GM12878 (cell line): ENCODE results near the gene IL23R. TPM values are rescaled to one million over a fixed set of nuclear protein-coding genes. Genes with fewer than 3 reads are reported as not detected.

ENCODE experiments used
- ASH2L ChIP-seq: fragments of 300-600, 200-600 bp; sonication (generic); IDR thresholded peaks from 2 replicates; pipeline ENCODE4 v1.6.1; 2017; ENCODE audit warnings: low read depth, mild to moderate bottlenecking, borderline replicate concordance
- CBFB ChIP-seq: IDR thresholded peaks from 2 replicates; pipeline ENCODE4 v1.6.1; 2016; ENCODE audit warnings: antibody characterized with exemption, low read depth
- CHD4 ChIP-seq: fragments of 200-600 bp; sonication (generic); IDR thresholded peaks from 2 replicates; pipeline ENCODE4 v1.6.1; 2016; ENCODE audit warnings: mild to moderate bottlenecking
- EGR1 ChIP-seq, 2 experiments: IDR thresholded peaks; 1 replicate in 1 of 2; 2 replicates in 1 of 2; pipeline ENCODE4 v1.6.1; 2011 to 2012; ENCODE audit warnings: low read depth in 2 of 2, low read length in 2 of 2, borderline replicate concordance in 1 of 2, mild to moderate bottlenecking in 1 of 2, moderate library complexity in 1 of 2
- EZH2 ChIP-seq: IDR thresholded peaks from 2 replicates; pipeline ENCODE4 v1.6.1; 2012; ENCODE audit warnings: low read depth, mild to moderate bottlenecking, control low read depth, inconsistent platforms, low read length, borderline replicate concordance; ENCODE audit not compliant: control insufficient read depth
- IKZF2 ChIP-seq, 2 experiments: fragments of 450-650 bp; IDR thresholded peaks; 2 replicates each; pipeline ENCODE4 v1.6.1; 2017; ENCODE audit warnings: mild to moderate bottlenecking in 2 of 2, moderate library complexity in 2 of 2
- IRF4 ChIP-seq: IDR thresholded peaks from 2 replicates; pipeline ENCODE4 v1.6.1; 2011; ENCODE audit warnings: low read depth, low read length
- KAT2A ChIP-seq: conservative IDR thresholded peaks from 2 replicates; pipeline ENCODE4 v1.6.1; 2011; ENCODE audit warnings: low read depth, low read length; ENCODE audit not compliant: control insufficient read depth
- KLF5 ChIP-seq: fragments of 450-650 bp; IDR thresholded peaks from 2 replicates; pipeline ENCODE4 v1.6.1; 2014; ENCODE audit warnings: mild to moderate bottlenecking; ENCODE audit not compliant: partially characterized antibody
- MYB ChIP-seq: fragments of 150-350 bp; IDR thresholded peaks from 2 replicates; pipeline ENCODE4 v1.6.1; 2014; ENCODE audit warnings: mild to moderate bottlenecking, low read depth, low read length, borderline replicate concordance
- NFXL1 ChIP-seq: fragments of 450-650 bp; IDR thresholded peaks from 2 replicates; pipeline ENCODE4 v1.6.1; 2017; ENCODE audit warnings: antibody characterized with exemption, mild to moderate bottlenecking, borderline replicate concordance
- NR2F1 ChIP-seq: fragments of 450-650 bp; conservative IDR thresholded peaks from 2 replicates; pipeline ENCODE4 v1.6.1; 2017; ENCODE audit warnings: mild to moderate bottlenecking
- RBBP5 ChIP-seq: fragments of 200-600 bp; sonication (generic); conservative IDR thresholded peaks from 2 replicates; pipeline ENCODE4 v1.6.1; 2016
- RCOR1 ChIP-seq: conservative IDR thresholded peaks from 2 replicates; pipeline ENCODE4 v1.6.1; 2012; ENCODE audit warnings: low read depth, low read length, improper control_type of control experiment
- RELA ChIP-seq: fragments of 450-650 bp; IDR thresholded peaks from 2 replicates; pipeline ENCODE4 v1.8.0; 2014; ENCODE audit warnings: borderline replicate concordance; ENCODE audit not compliant: partially characterized antibody
- SMC3 ChIP-seq: IDR thresholded peaks from 2 replicates; pipeline ENCODE4 v1.6.1; 2011; ENCODE audit warnings: low read length, improper control_type of control experiment, borderline replicate concordance
- SPI1 ChIP-seq: IDR thresholded peaks from 2 replicates; pipeline ENCODE4 v1.6.1; 2011; ENCODE audit warnings: low read depth, mild to moderate bottlenecking, low read length, moderate library complexity, borderline replicate concordance; ENCODE audit not compliant: insufficient read depth
- TCF3 ChIP-seq: IDR thresholded peaks from 2 replicates; pipeline ENCODE4 v1.6.1; 2012; ENCODE audit warnings: low read depth, mild to moderate bottlenecking, low read length, borderline replicate concordance; ENCODE audit not compliant: insufficient read depth
- ZNF384 ChIP-seq: IDR thresholded peaks from 2 replicates; pipeline ENCODE4 v1.6.1; 2012; ENCODE audit warnings: low read depth, mild to moderate bottlenecking, low read length, improper control_type of control experiment, borderline replicate concordance
- ZZZ3 ChIP-seq: IDR thresholded peaks from 2 replicates; pipeline ENCODE4 v1.6.1; 2011; ENCODE audit warnings: low read depth; ENCODE audit not compliant: control insufficient read depth, insufficient read length
- polyA plus RNA-seq, 11 experiments: library from polyadenylated mRNA; depleted of rRNA in 4 of 11; unstranded in 6 of 11; stranded (reverse) in 5 of 11; fragments of >200 nt; fragmentation: Nextera tagmentation in 4 of 11; fragmentation: Illumina TruSeq in 1 of 11; extraction: Ambion mirVana in 4 of 11; extraction: Trizol in 1 of 11; gene quantifications; 1 replicate in 1 of 11; 2 replicates in 10 of 11; pipeline versions ENCODE4 v1.2.1 to v1.2.3, GENCODE V29; 2011 to 2016; ENCODE audit warnings: inconsistent platforms in 2 of 11, missing spikeins in 2 of 11, low read depth in 1 of 11
- total RNA-seq, 4 experiments: library from RNA; depleted of rRNA in 3 of 4; stranded (reverse); fragments of >200 nt in 3 of 4; fragmentation: Illumina TruSeq in 1 of 4; extraction: Trizol in 1 of 4; gene quantifications; 2 replicates each; pipeline versions ENCODE4 v1.2.1 to v1.2.3, GENCODE V29; 2013 to 2021
- TF ChIP-seq, protein P1 (sequence below): IDR thresholded peaks from 2 replicates; pipeline ENCODE4 v1.6.1; 2011; ENCODE audit warnings: borderline replicate concordance, low read depth, mild to moderate bottlenecking, moderate library complexity, mixed read lengths, low read length; ENCODE audit not compliant: insufficient read depth; ENCODE audit errors: extremely low read length
- TF ChIP-seq, protein P2 (sequence below): fragments of 450-650 bp; IDR thresholded peaks from 2 replicates; pipeline ENCODE4 v1.6.1; 2017; ENCODE audit warnings: mild to moderate bottlenecking, moderate library complexity
- TF ChIP-seq, protein P3 (sequence below): fragments of 450-650 bp; formaldehyde crosslinking; IDR thresholded peaks from 2 replicates; pipeline ENCODE4 v1.5.0; 2022; ENCODE audit warnings: mild to moderate bottlenecking, missing genetic modification characterization

IL23R gene
- total and polyA plus RNA-seq, 10 of the 15 experiments (the other 5 are each of a cell fraction or from before 2014, with no cell fraction given): 0.16 to 6.4 (median 0.59) TPM

DNA sequence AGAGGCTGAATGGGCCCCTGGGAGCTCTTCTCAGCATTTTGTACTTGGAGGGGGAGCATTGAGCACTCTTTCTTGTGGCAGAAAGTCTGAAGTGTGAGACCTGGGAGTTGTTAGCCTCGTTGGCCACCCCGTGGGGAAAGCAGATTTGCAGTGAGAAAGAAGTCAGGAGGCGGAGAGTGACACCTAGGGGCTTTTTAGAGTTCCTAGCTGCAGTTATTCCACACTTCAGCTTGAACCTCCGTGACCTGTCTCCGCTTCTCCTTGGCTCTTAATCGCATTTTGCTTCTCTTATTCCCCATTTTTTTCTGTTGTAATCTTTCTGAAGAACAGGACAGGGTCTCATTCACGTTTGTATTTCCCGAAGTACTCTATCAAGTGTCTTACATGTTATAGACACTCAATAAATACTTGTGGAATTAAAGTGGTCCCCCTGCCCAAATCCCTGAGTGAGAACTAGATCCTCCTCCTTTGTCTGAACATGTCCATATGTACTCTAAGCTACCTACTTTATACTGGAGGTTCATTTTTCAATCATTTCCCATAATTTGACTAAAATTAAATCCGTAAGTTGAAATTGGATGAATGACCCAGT, 17.0 kb upstream of the IL23R start (continued):
- no peak for TF ChIP-seq NFXL1
- TF ChIP-seq, protein P1, sequence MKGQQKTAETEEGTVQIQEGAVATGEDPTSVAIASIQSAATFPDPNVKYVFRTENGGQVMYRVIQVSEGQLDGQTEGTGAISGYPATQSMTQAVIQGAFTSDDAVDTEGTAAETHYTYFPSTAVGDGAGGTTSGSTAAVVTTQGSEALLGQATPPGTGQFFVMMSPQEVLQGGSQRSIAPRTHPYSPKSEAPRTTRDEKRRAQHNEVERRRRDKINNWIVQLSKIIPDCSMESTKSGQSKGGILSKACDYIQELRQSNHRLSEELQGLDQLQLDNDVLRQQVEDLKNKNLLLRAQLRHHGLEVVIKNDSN: no peak
- TF ChIP-seq ZNF384: no peak
- no peak for TF ChIP-seq EZH2
- TF ChIP-seq, protein P2, sequence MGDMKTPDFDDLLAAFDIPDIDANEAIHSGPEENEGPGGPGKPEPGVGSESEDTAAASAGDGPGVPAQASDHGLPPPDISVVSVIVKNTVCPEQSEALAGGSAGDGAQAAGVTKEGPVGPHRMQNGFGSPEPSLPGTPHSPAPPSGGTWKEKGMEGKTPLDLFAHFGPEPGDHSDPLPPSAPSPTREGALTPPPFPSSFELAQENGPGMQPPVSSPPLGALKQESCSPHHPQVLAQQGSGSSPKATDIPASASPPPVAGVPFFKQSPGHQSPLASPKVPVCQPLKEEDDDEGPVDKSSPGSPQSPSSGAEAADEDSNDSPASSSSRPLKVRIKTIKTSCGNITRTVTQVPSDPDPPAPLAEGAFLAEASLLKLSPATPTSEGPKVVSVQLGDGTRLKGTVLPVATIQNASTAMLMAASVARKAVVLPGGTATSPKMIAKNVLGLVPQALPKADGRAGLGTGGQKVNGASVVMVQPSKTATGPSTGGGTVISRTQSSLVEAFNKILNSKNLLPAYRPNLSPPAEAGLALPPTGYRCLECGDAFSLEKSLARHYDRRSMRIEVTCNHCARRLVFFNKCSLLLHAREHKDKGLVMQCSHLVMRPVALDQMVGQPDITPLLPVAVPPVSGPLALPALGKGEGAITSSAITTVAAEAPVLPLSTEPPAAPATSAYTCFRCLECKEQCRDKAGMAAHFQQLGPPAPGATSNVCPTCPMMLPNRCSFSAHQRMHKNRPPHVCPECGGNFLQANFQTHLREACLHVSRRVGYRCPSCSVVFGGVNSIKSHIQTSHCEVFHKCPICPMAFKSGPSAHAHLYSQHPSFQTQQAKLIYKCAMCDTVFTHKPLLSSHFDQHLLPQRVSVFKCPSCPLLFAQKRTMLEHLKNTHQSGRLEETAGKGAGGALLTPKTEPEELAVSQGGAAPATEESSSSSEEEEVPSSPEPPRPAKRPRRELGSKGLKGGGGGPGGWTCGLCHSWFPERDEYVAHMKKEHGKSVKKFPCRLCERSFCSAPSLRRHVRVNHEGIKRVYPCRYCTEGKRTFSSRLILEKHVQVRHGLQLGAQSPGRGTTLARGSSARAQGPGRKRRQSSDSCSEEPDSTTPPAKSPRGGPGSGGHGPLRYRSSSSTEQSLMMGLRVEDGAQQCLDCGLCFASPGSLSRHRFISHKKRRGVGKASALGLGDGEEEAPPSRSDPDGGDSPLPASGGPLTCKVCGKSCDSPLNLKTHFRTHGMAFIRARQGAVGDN: peak; percentile 31; the same call in 1 of the 2 replicates
- peak; percentile 62; the same call in 1 of the 2 replicates for TF ChIP-seq IRF4
- TF ChIP-seq SMC3: peak; percentile 83
- TF ChIP-seq KLF5: no peak
- TF ChIP-seq, protein P3, sequence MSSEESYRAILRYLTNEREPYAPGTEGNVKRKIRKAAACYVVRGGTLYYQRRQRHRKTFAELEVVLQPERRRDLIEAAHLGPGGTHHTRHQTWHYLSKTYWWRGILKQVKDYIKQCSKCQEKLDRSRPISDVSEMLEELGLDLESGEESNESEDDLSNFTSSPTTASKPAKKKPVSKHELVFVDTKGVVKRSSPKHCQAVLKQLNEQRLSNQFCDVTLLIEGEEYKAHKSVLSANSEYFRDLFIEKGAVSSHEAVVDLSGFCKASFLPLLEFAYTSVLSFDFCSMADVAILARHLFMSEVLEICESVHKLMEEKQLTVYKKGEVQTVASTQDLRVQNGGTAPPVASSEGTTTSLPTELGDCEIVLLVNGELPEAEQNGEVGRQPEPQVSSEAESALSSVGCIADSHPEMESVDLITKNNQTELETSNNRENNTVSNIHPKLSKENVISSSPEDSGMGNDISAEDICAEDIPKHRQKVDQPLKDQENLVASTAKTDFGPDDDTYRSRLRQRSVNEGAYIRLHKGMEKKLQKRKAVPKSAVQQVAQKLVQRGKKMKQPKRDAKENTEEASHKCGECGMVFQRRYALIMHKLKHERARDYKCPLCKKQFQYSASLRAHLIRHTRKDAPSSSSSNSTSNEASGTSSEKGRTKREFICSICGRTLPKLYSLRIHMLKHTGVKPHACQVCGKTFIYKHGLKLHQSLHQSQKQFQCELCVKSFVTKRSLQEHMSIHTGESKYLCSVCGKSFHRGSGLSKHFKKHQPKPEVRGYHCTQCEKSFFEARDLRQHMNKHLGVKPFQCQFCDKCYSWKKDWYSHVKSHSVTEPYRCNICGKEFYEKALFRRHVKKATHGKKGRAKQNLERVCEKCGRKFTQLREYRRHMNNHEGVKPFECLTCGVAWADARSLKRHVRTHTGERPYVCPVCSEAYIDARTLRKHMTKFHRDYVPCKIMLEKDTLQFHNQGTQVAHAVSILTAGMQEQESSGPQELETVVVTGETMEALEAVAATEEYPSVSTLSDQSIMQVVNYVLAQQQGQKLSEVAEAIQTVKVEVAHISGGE (CRISPR knock-in tag): no peak
- no peak for TF ChIP-seq ZZZ3
- TF ChIP-seq RCOR1: no peak
- TF ChIP-seq NR2F1: peak; percentile 45; the same call in 1 of the 2 replicates
- no peak for TF ChIP-seq CBFB
- 0 out of 4 replicates have a peak, but pooled peaks of 1 of the 2 experiments have one; percentile 34 for TF ChIP-seq IKZF2 (IDR thresholded peaks at IDR 0.05)
- TF ChIP-seq EGR1 (IDR thresholded peaks at IDR 0.05; ENCODE audit: borderline replicate concordance in 1 of 2, low read depth in 2 of 2, low read length in 2 of 2): no peak
- no peak for TF ChIP-seq KAT2A
- no peak for TF ChIP-seq ASH2L
- TF ChIP-seq RBBP5: no peak
- no peak for TF ChIP-seq MYB
- TF ChIP-seq RELA: no peak
- no peak for TF ChIP-seq CHD4
- no peak for TF ChIP-seq TCF3
- no peak for TF ChIP-seq SPI1
